Activated CD4-positive, alpha-beta T cell treated with anti-CD3 and anti-CD28 coated beads, Interleukin-2, amount 10 ng/mL, durations not matched to agents 24 days and 14 days (primary cell): ENCODE measurements around the gene GPR35. TPM values are rescaled to one million over a fixed set of nuclear protein-coding genes. Genes with fewer than 3 reads are reported as not detected.
"Not testable (repeated sequence)": the region's sequence is repeated elsewhere in the genome, so short reads cannot be mapped to it uniquely, and the experiment has no call there.

Experiments used
- DNase-seq: peaks from one replicate; pipeline ENCODE4 v3.0.0; 2022
- H3K27ac Mint-ChIP-seq: one replicate; pipeline ENCODE4 v1.8.0; 2022; ENCODE audit warnings: mild to moderate bottlenecking, mixed read lengths
- H3K27me3 Mint-ChIP-seq: one replicate; pipeline ENCODE4 v1.8.0; 2022; ENCODE audit warnings: mixed read lengths
- H3K36me3 Mint-ChIP-seq: one replicate; pipeline ENCODE4 v1.8.0; 2022; ENCODE audit warnings: low read depth, mild to moderate bottlenecking, mixed read lengths
- H3K4me1 Mint-ChIP-seq: one replicate; pipeline ENCODE4 v1.8.0; 2021; ENCODE audit warnings: mixed read lengths
- H3K4me3 Mint-ChIP-seq: one replicate; pipeline ENCODE4 v1.8.0; 2022; ENCODE audit warnings: mild to moderate bottlenecking, moderate library complexity, mixed read lengths
- H3K9me3 Mint-ChIP-seq: one replicate; pipeline ENCODE4 v1.8.0; 2021; ENCODE audit warnings: mixed read lengths
- intact Hi-C: fragments of 100-400 bp; cut with micrococcal nuclease; formaldehyde crosslinking; loops from one replicate; pipeline ENCODE4 v1.15.1; 2023
- total RNA-seq: library from RNA; stranded (reverse); gene quantifications from 2 replicates; pipeline ENCODE4 v1.2.3, GENCODE V29; 2022

The GPR35 gene
- total RNA-seq, 1 donor from 2014 or later: 8.7 TPM

DNA sequence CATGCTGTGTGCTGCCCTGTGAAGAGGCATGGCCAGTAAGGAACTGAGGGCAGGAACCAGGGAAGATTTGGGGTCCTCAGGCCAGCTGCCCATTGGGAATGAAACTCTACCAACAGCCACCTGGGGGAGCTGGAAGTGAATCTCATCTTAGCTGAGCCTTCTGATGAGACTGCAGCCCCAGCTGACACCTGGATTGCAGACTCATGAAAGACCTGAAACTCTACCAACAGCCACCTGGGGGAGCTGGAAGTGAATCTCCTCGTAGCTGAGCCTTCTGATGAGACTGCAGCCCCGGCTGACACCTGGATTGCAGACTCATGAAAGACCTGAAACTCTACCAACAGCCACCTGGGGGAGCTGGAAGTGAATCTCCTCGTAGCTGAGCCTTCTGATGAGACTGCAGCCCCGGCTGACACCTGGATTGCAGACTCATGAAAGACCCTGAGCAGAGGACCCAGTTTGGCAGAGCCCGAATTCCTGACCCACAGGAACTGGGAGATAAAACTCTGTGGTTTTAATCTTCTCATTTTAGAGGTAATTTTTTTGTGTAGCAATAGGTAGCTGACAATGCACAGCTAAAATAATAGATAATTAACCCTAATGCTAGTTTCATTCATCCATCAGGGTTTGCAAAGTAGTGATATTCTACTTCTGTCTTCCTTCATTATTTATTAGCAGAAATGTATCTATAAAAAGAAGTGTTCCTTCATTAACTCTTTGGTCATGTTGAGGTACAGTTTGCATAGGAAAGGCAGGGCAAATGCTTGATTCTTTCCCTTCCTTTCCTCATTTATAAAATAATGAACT, 8.2 kb upstream of the GPR35 start:
- H3K27me3 Mint-ChIP-seq, H3K9me3 Mint-ChIP-seq, H3K4me3 Mint-ChIP-seq, intact Hi-C loops, DNase-seq, H3K27ac Mint-ChIP-seq: not testable (repeated sequence)
- H3K36me3 Mint-ChIP-seq: peaks cover 31% of the 10 kb centered on the region
- peaks cover 28% of the 10 kb centered on the region for H3K4me1 Mint-ChIP-seq

DNA sequence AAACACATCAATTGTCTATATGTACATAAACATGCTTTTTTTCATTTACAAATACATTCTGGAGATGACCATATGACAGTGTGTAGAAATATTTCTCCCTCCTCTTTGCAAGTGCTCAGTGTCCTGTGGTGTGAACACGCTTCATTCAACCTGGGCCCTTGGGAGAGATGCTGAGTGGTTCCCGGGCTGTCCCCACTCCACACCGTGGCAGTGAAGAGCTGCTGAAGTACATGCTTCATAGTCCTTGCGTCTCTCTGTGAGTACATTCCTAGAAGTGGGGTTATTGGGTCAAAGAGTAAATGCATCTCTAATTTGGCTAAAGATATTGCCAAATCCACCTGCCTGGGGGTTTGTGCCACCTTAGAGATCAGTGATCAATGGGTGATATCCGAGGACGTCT, 6.5 kb upstream of the GPR35 start:
- no peaks in the 10 kb centered on the region for H3K9me3 Mint-ChIP-seq
- no peaks in the 10 kb centered on the region for H3K27me3 Mint-ChIP-seq
- DNase-seq: no peak
- H3K4me3 Mint-ChIP-seq: no peak overlapping the region
- intact Hi-C loops: no loop called here
- no peak overlapping the region for H3K27ac Mint-ChIP-seq
- H3K36me3 Mint-ChIP-seq: peaks cover 31% of the 10 kb centered on the region
- peaks cover 36% of the 10 kb centered on the region for H3K4me1 Mint-ChIP-seq

DNA sequence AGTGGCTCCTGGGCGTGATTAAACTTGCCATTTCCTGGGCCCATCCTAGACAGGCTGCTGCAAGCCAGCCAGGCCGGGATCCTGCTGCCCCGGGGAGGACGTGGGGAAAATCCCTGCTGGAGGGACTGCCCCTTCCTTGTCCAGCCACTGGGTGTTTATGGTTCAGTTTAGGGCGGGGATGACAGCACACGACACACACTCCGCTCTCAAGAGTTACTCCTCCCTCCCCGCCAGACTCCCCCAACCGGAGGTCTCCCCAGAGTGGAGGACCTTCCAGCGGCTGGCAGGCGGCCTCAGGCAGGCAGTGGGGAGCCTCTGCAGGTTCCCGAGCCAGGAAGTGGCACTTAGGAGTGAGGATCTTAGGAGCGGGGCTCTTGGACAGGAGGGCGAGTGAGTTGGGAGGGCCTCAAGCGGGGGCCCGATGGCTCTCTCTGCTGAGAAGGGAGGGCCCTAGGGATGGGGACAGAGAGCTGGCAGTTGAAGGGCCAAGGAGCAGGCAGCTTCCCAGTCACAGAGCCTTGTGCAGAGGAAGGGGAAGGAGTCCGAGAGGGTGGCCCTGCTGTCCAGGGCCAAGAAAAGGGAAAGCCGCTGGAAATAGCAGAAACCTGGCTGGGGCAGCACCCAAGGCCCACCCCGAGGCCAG, 5.7 kb upstream of the GPR35 start:
- peak overlapping the region; percentile 79 for H3K27ac Mint-ChIP-seq

DNA sequence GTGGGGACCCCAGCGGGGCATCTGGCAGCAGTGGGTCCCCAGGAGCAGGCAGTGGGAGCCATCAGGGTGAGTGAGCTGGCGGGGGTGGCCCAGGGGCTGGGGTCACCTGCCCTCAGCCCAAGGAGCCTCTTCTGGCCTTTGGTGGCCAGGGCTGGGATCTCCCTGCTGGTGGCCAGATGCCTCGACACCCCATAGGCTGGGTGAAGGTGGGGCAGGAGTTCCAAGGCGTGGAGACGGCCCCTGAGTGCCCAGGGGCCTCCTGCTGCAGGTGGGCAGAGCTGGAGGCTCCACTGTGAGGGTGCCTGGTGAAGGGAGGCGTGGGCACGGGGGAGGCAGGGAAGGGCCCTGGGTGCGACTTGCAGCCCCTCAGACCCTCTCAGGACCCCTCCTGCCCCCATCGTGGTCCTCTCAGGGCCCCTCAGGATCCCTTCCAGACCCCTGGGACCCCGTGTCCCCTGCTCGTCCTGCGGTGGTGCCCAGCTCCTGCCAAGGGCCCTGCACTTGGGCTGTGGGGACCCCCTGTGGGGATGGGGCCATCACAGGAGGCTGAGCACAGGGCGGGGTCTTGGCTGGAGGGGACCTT, 5.0 kb upstream of the GPR35 start:
- intact Hi-C loops: loop anchor here (10.0 kb wide), 1 partner anchor 695 kb away; the partner anchor contains the start of genes HDLBP and SEPTIN2
- no peak for DNase-seq
- peaks cover 46% of the 10 kb centered on the region for H3K4me1 Mint-ChIP-seq
- H3K27ac Mint-ChIP-seq: no peak overlapping the region
- H3K36me3 Mint-ChIP-seq: peaks cover 31% of the 10 kb centered on the region
- no peak overlapping the region for H3K4me3 Mint-ChIP-seq
- H3K27me3 Mint-ChIP-seq: no peaks in the 10 kb centered on the region
- H3K9me3 Mint-ChIP-seq: no peaks in the 10 kb centered on the region

More for the DNA sequence above, 5.7 kb upstream of the GPR35 start:
- intact Hi-C loops: loop anchor here (10.0 kb wide), 1 partner anchor 695 kb away; the partner anchor contains the start of genes HDLBP and SEPTIN2
- H3K9me3 Mint-ChIP-seq: no peaks in the 10 kb centered on the region
- peaks cover 31% of the 10 kb centered on the region for H3K36me3 Mint-ChIP-seq
- H3K4me3 Mint-ChIP-seq: peak overlapping the region; percentile 46
- peaks cover 42% of the 10 kb centered on the region for H3K4me1 Mint-ChIP-seq
- DNase-seq: no peak
- H3K27me3 Mint-ChIP-seq: no peaks in the 10 kb centered on the region

DNA sequence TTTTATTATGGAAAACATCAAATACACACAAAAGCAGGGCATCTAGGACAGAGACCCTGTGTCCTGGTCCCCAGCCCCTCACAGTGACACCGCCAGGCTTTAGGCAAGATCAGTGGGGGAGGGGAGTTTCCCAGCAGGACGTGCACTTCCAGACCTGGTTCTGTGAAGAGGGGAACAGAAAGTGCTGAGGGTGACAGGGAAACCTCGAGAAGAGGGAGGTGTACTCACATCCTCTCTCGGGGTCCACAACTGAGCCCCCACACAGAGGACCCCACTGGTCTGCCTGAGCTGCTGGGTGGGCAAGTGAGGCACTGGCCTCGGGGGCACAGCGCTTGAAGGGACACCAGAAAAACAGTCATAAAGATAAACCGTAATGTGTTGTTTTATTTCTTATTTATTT, 4.4 kb upstream of the GPR35 start:
- peaks cover 30% of the 10 kb centered on the region for H3K36me3 Mint-ChIP-seq
- intact Hi-C loops: loop anchor here (1.0 to 10.0 kb wide), 4 partner anchors 8 to 694 kb away; partner anchors contain the start of genes HDLBP and SEPTIN2
- no peaks in the 10 kb centered on the region for H3K9me3 Mint-ChIP-seq
- no peak overlapping the region for H3K4me3 Mint-ChIP-seq
- H3K27me3 Mint-ChIP-seq: no peaks in the 10 kb centered on the region
- peaks cover 49% of the 10 kb centered on the region for H3K4me1 Mint-ChIP-seq
- DNase-seq: no peak
- H3K27ac Mint-ChIP-seq: peak overlapping the region; percentile 96

DNA sequence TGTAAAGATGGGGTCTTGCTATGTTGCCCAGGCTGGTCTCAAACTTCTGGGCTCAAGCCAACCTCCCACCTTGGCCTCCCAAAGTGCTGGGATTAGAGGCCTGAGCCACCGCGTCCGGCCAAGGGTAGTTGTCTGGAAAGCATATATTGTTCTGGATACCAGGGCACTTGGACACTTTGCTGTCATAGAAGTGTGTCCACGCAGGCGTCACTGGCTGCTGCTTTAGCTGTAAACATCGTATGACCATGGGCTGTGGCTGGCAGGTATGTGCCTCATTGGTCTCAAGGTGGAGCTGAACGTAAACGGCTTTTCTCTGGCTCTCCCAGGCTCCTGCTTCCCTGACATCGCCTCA, 3.2 kb upstream of the GPR35 start:
- intact Hi-C loops: loop anchor here (10.0 kb wide), 1 partner anchor 693 kb away; the partner anchor contains the start of genes HDLBP and SEPTIN2
- H3K4me3 Mint-ChIP-seq: peak overlapping the region; percentile 79
- H3K36me3 Mint-ChIP-seq: peaks cover 23% of the 10 kb centered on the region
- H3K9me3 Mint-ChIP-seq: no peaks in the 10 kb centered on the region
- no peak for DNase-seq
- peak overlapping the region; percentile 96 for H3K27ac Mint-ChIP-seq
- H3K27me3 Mint-ChIP-seq: no peaks in the 10 kb centered on the region
- H3K4me1 Mint-ChIP-seq: peaks cover 56% of the 10 kb centered on the region

DNA sequence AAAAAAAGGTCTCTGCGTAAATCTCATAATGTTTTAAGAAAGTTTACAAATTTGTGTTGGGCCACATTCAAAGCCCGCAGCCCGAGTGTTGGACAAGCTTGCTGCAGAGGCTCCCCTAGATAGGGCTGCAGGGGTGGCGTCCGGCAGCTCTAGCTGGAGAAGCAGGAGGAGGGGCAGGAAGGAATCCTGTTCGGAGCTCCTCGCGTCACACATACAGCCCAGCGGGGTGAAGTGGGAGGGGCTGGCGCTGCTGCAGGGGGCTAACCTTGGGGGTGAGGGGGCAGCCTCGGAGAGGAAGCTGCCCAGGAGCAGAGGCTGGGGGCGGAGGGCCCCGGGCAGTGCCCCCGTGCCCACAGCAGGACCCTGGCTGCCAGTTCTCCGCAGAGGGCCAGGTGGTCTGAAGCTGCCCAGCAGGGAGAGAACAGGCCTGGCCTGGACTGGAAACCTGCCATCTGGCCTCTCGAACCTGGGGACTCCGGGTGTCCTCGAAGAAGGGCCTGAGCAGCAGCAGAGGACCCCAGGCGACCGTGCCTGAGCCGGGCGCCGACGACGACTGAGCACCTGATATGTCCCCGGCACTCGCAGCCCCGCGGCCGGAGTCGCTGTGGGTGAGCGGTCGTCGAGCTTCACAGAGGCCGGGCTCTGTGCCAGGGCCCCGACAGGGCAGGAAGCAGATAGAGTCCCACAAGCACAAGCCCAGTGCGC, 2.6 kb upstream of the GPR35 start:
- H3K4me3 Mint-ChIP-seq: no peak overlapping the region
- H3K27ac Mint-ChIP-seq: peak overlapping the region; percentile 96
- peaks cover 19% of the 10 kb centered on the region for H3K36me3 Mint-ChIP-seq
- DNase-seq: peak; percentile 77
- intact Hi-C loops: loop anchor here (10.0 kb wide), 1 partner anchor 692 kb away; the partner anchor contains the start of genes HDLBP and SEPTIN2
- no peaks in the 10 kb centered on the region for H3K27me3 Mint-ChIP-seq
- H3K4me1 Mint-ChIP-seq: peaks cover 58% of the 10 kb centered on the region
- no peaks in the 10 kb centered on the region for H3K9me3 Mint-ChIP-seq

DNA sequence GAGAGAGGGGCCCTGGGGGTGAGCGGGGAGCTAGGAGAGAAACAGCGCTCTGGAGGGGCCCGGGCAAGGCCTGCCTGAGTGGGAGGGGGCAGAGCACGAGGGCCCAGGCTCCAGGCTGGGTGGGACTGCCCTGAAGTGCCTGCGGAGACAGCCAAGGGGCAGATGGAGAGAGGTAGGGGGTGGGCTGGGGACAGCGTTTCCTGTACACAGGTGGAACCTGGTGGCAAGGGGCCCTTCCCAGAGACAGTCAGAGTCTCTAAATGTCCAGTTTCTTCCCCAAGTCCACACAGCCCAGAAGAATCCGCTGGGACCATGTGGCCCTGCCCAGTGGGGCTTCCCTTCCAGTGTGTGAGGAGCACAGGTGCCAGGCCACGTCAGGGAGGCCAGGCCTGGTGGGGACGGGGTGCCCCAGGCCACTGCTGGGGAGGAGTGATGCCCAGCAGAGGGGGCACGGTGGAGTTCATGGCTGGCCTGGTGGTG, 1.7 kb upstream of the GPR35 start:
- Mint-ChIP-seq H3K4me1 (peaks cover 60% of the 10 kb centered on the region), H3K27ac (no peak overlapping the region), H3K9me3 (no peaks in the 10 kb centered on the region), H3K4me3 (no peak overlapping the region), H3K36me3 (peaks cover 14% of the 10 kb centered on the region), H3K27me3 (no peaks in the 10 kb centered on the region)
- DNase-seq: no peak
- intact Hi-C loops: loop anchor here (2.0 to 10.0 kb wide), 2 partner anchors 15 to 691 kb away; partner anchors contain the start of genes HDLBP and SEPTIN2

DNA sequence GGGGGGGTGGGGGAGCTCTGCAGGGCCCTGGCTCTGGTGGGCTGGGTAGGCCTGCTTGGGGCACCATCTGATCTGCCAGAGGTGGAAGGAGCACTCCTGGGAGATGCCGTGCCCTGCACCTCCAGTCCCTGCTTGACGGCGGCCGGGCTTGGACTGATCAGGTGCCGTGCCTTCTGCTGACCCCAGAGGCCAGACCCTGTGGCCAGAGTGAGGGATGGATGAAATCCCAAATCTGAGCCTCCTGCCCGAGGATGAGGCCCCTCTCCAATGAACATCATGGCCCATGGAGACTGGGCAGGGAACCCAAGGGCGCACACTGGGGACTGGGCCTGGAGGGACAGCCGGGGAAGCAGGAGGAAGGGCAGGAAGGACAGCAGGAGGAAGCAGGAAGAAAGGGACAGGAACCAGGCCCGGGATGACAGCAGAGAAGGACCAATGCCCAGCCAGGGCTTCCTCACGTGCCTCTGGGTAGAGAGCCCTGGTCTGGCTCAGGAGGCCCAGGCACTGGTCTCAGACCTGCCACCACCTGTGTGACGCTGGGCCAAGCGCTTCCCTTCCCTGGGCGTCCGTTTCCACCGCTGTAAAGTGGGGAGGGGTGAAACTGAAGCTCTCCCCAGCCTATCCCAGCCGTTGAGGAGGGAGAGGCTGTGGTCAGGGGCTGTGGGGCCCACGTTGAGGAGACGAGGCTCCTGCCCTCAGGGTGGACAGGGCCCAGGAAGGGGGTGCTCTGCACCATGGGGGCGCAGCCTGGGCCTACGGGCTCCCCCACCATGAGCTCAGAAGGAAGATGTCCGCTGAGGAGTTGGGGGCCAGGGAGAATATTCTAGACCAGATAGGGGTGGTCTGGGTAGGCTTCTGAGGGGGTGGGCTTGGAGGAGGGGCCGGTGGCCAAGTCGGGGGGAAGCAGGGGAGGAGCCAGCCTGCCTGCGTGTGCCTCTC, 1.0 kb upstream of the GPR35 start:
- intact Hi-C loops: loop anchor here (2.0 to 10.0 kb wide), 2 partner anchors 15 to 691 kb away; partner anchors contain the start of genes HDLBP and SEPTIN2
- no peaks in the 10 kb centered on the region for H3K9me3 Mint-ChIP-seq
- DNase-seq: no peak
- peaks cover 8% of the 10 kb centered on the region for H3K36me3 Mint-ChIP-seq
- no peaks in the 10 kb centered on the region for H3K27me3 Mint-ChIP-seq
- peak overlapping the region; percentile 82 for H3K27ac Mint-ChIP-seq
- H3K4me3 Mint-ChIP-seq: peak overlapping the region; percentile 82
- peaks cover 57% of the 10 kb centered on the region for H3K4me1 Mint-ChIP-seq

DNA sequence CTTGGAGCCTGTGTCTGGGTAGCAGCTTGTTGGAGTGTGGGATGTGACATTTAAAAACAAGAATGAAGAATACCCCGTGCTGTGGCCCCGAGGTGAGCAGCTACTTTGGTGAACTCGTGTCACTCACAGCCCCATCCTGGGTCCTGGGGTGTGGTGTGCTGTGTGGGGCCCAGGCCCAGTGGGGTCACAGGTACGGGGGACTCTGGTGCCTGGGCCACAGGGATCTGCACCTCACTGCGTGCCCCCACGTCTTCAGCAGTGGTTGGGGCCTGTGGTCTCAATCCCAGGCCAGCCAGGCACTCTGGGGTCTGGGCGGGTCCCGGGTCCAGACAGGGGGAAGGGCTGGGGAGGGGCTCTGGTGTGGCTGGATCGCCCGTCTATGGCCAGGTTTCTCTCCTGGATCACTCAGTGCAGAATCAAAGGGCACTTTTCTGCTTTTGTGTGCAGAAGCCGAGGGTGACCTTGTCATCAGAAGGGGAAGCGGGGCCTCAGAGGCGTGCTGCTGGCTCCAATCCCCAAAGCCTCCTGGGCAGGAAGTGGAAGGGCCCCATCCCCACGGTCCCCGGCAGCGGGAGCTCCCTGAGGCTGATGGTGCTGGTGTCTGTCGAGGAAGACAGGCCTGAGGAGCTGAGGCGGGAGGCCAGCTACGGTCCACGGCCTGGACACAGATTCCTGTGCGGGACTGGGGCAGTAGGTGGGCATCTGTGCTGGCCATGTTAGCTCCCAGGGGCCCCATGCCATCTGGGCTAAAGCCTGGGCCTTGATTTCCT, 1.4 kb downstream of the GPR35 start:
- Mint-ChIP-seq H3K27me3 (no peaks in the 10 kb centered on the region), H3K36me3 (peaks cover 8% of the 10 kb centered on the region), H3K4me3 (peak overlapping the region; percentile 66), H3K27ac (peak overlapping the region; percentile 89), H3K4me1 (peaks cover 41% of the 10 kb centered on the region), H3K9me3 (no peaks in the 10 kb centered on the region)
- DNase-seq: peak; percentile 73
- intact Hi-C loops: loop anchor here (10.0 kb wide), 1 partner anchor 688 kb away; the partner anchor contains the start of genes HDLBP and SEPTIN2

DNA sequence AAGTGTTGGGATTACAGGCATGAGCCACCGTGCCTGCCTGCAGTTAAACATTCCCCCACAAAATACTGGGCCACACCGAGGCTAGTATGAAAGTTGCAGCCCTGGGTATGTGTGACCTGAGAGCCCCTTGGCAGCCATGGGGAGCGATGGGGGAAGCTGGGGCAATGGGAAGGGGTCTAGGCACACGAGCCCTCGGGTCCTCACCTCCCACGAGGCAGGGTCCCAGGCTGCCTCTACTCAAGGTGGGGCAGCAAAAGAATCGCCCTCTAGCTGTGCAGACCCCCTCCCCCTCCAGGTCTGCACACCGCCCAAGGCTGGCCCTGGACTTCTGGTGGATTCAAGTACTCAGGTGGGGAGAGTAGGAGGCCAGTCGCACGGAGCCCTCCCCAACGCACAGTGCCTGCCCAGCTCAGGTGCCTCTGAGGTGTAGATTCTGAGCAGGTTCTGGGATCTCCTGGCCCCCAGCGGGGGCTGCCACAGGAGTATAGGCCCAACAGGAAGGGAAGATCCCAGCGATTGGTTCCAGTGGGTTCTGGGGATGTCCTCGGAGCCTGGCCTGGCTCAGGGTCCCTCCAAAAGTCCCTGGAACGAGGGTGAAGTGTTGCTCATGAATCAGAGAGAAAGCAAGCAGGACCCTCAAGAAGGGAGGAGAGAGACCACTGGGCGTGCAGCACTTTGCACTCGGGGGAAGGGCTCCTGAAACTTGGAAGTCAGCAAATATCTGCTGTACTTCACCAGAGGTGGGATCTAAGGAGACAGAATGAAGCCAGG, 2.6 kb downstream of the GPR35 start:
- Mint-ChIP-seq H3K9me3 (peaks cover 2% of the 10 kb centered on the region), H3K27me3 (no peaks in the 10 kb centered on the region), H3K4me3 (no peak overlapping the region), H3K36me3 (peaks cover 14% of the 10 kb centered on the region), H3K27ac (peak overlapping the region; percentile 34), H3K4me1 (peaks cover 33% of the 10 kb centered on the region)
- intact Hi-C loops: loop anchor here (10.0 kb wide), 1 partner anchor 687 kb away; the partner anchor contains the start of genes HDLBP and SEPTIN2
- DNase-seq: no peak
